Amygdala (tissue), 56 donors: ENCODE data around the gene NELL1.

Experiments
- DNase-seq, 56 donors: peaks; one replicate each; lab custom pipeline; 2025; lab: John Stamatoyannopoulos, UW

Gene NELL1

DNA sequence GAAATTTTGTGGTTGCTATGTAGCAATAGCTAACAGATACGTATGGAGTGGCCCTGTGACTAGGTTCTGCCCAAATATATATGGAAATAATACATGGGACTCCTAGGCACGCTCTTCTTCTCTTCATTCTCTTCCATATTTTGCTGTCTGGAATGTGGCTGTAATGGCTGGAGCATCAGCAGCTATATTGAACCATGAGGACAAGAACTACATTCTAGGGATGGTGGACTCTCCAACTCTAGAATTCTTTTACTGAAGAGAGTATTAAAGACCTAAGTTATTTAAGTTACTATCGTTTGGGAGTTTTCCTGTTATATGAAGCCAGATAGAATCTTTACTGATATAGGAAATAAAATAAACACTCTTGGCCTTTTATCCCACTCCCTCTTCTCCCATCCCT is 7.5 kb upstream of the NELL1 start:
- no peak for DNase-seq

- no peak for DNase-seq
These were observed 1.1 kb upstream of the NELL1 start for GRCh38 chr11:20668131-20668809.

- peak in 3 of 56 donors; percentile 2 to 38 (median 38) for DNase-seq
These were observed 666 bp downstream of the NELL1 start for GRCh38 chr11:20669820-20670684.

GRCh38 chr11:20670932-20671403 is 1.6 kb downstream of the NELL1 start:
- peak in 1 of 56 donors; percentile 45 for DNase-seq

DNA sequence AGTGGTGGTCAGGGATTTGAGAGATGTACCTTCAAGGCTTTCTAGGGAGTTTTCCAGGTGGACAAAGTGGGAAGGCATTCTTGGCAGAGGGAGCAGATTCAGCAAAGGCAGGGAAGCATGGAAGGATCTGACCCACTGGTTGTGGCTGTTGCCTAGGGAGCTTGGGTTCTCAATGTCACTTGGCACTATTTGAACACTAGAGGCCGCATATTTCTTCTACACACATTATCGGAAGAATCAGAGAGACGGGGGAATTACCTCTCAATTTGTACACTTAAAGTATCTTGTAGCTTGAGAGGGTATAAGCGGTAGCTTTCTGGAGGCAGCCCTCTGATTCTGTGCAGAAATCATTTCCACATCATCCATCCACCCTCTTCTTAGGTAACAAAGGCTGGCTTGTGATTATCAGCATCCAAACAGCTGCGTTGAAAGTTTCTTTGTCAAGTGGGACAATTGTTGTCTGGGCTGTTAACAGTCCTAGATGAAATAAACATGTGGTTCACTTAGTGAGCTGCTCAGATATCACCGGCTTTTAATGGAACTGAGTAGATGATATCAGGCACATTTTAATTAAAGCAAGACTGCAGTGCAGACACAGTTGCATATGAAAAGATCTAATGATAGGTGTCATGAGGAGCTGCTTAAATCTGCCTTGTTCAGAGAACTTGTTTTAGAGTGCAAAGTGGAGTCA is 2.6 kb downstream of the NELL1 start:
- no peak for DNase-seq

GRCh38 chr11:20672575-20672974 is 3.2 kb downstream of the NELL1 start:
- no peak for DNase-seq

GRCh38 chr11:20676658-20677057 is 7.3 kb downstream of the NELL1 start:
- no peak for DNase-seq

- no peak for DNase-seq
These were observed 19.4 kb downstream of the NELL1 start for GRCh38 chr11:20688761-20689160.

DNA sequence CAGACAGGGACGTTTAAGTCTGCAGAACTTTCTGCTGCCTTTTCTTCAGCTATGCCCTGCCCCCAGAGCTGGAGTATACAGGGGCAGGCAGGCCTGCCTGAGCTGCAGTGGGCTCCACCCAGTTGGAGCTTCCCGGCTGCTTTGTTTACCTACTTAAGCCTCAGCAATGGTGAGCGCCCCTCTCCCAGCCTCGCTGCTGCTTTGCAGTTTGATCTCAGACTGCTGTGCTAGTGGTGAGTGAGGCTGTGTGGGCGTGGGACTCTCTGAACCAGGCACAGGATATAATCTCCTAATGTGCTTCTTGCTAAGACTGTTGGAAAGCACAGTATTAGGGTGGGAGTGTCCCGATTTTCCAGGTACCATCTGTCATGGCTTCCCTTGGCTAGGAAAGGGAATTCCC is 38.5 kb downstream of the NELL1 start:
- no peak for DNase-seq

- no peak for DNase-seq
These were observed 43.5 kb downstream of the NELL1 start for GRCh38 chr11:20712912-20713311.

GRCh38 chr11:20715464-20715863 is 46.1 kb downstream of the NELL1 start:
- DNase-seq: no peak

DNA sequence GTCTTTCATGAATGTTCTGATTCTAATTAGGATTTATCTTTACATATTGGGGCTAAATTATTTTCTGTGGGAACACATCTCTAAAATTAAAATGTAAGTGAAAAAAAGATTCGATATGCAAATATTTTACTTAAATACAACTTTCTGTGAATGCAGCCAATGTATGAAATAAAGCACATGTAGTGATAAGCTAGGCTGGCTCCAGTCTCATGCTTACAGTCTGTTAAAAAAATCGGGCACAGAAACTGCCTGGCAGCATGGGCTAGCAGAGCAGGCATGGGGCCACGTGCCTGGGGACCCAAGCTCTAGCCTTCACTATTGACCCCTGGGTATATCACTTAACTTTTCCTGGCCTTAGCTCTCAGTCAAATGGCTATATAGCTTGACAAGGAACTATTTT is 46.5 kb downstream of the NELL1 start:
- no peak for DNase-seq

DNA sequence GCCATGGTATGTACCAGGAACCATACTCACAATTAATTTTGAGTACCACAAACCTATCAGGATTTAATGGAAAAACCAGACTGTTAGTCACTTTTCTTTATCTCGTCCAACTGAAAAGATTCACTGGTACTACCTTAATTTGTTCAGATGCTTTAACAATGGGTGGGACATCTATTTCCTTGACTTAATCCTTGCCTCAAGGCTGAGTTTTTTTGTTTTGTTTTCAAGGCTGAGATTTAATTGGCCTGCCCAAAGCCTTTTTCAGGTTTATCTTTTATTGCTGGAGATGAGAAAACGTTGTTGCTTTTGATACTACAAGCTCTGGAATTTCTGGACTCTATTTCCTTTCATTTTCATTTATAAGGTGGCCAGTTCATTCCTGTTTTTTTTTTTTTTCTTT is 50.4 kb downstream of the NELL1 start:
- no peak for DNase-seq

DNA sequence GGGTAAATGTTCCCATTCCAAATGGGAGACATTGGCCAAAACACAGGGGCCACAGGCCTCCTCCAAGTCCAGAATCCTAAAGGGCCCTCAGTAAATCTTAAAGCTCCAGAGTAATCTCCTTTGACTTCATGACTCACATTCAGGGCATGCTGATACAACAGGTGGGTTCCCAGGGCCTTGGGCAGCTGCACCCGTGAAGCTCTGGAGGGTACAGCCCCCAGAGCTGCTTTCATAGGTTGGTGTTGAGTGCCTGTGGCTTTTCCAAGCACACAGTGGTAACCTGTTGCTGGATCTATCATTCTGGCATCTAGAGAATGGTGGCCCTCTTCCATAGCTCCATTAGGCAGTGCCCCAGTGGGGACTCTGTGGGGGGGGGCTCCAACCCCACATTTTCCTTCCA is 54.0 kb downstream of the NELL1 start:
- no peak for DNase-seq

- no peak for DNase-seq
These were observed 60.3 kb downstream of the NELL1 start for GRCh38 chr11:20729597-20730105.

- no peak for DNase-seq
These were observed 62.4 kb downstream of the NELL1 start for GRCh38 chr11:20731676-20732215.

- no peak for DNase-seq
These were observed 69.7 kb downstream of the NELL1 start for GRCh38 chr11:20739107-20739506.

- DNase-seq: no peak
These were observed 70.2 kb downstream of the NELL1 start for GRCh38 chr11:20739577-20739976.

DNA sequence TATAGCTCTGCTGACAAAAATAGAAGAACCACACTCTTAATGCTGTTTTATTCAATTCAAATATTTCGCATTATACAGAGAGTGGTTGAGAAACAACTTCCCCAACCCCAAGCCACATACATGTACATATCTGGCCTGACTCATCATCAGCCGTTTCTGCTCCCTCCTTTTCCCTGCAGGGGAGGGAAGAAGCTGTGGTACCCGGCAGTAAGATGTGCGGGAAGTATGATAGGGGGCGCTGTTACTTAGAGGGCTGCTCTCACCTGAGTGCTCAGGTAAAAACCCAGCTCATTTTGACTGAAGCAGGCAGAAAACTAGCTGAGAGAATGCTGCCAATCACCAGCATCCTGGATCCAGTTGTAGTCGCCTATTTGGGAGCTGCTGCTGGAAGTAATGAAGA is 85.5 kb downstream of the NELL1 start:
- DNase-seq: no peak

DNA sequence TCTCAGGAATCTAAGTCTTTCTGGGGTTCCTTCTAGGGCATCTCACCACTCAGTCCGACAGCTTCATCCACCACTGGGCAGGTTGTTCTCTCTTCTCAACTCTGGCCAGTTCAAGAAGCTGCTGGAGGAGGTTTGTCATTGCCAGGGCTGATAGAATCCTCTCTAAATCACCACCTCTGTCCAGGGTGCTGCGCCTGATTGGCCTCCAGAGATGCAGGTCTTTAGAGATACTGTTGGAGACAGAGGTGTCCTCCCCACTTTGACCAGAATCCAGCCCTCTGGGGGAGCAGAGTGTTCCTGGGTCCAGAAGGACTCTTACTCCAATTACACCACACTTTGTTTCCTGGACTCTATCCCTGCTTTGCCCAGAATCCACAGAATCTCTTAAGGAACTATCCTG is 90.2 kb downstream of the NELL1 start:
- DNase-seq: no peak

GRCh38 chr11:20760811-20761210 is 91.4 kb downstream of the NELL1 start:
- DNase-seq: no peak
